ENCODE measurements around the gene SLC4A3.

SLC4A3 gene

DNA sequence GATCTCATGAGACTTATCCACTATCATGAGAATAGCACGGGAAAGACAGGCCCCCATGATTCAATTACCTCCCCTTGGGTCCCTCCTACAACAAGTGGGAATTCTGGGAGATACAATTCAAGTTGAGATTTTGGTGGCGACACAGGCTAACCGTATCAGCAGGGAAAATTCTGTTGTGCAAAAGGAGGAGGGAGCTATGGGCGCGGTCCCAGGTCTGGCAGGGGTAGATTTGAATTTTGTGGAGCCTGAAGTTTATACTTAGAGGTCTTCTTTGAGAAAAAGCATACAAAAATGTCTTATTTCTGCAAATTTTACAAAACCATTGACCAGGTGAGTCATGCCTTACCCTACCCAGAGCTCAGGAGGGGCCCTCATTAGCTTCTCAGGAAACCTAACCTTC, 36.6 kb downstream of the SLC4A3 start:
- no peak overlapping the region for H3K23ac ChIP-seq (ENCODE audit: low read length in 2 of 2)
- H3K27ac ChIP-seq (ENCODE audit: low read length, poor library complexity, severe bottlenecking) = no peak overlapping the region
- 94% methylated on average over 2 of the region's 5 CpGs for WGBS
- no peaks in the 10 kb centered on the region for H3K36me3 ChIP-seq (ENCODE audit: control insufficient read depth in 1 of 2, insufficient read depth in 2 of 2, low read depth in 1 of 2, low read length in 2 of 2)
- no peak overlapping the region for H3K18ac ChIP-seq (ENCODE audit: low read depth in 1 of 2, low read length in 2 of 2)
- no peak overlapping the region for H2BK12ac ChIP-seq (ENCODE audit: low read length in 2 of 2)
- no peak overlapping the region for H4K8ac ChIP-seq (ENCODE audit: low read length)
- H3K14ac ChIP-seq (ENCODE audit: low read length in 2 of 2) = no peak overlapping the region
- H3K4me3 ChIP-seq (ENCODE audit: insufficient read depth in 1 of 2, low read depth in 1 of 2, low read length in 2 of 2) = no peak overlapping the region
- no peak overlapping the region for H3K4ac ChIP-seq (ENCODE audit: low read depth in 1 of 2, low read length in 2 of 2)
- H3K79me1 ChIP-seq (replicated peaks; ENCODE audit: low read length, poor library complexity, severe bottlenecking) = no peaks in the 10 kb centered on the region
- H3K4me2 ChIP-seq (ENCODE audit: low read length, poor library complexity, severe bottlenecking) = no peak overlapping the region
- no peak overlapping the region for H4K91ac ChIP-seq (ENCODE audit: low read length)
- no peaks in the 10 kb centered on the region for H3K9me3 ChIP-seq (ENCODE audit: control insufficient read depth, low read length)
- H3K9ac ChIP-seq (ENCODE audit: low read length) = no peak overlapping the region
- no peak overlapping the region for H2AK5ac ChIP-seq (ENCODE audit: low read length, severe bottlenecking)
- H3K4me1 ChIP-seq (ENCODE audit: control insufficient read depth, insufficient read depth, low read depth, low read length) = peaks cover 7% of the 10 kb centered on the region
- H3K27me3 ChIP-seq (ENCODE audit: control insufficient read depth in 1 of 2, insufficient read depth in 1 of 2, low read length in 2 of 2) = peaks cover 0 to 3% of the 10 kb centered on the region in 2 experiments
- H2BK5ac ChIP-seq (ENCODE audit: low read depth, low read length, poor library complexity, severe bottlenecking) = no peak overlapping the region
- no peak for DNase-seq
- no peak overlapping the region for H2BK15ac ChIP-seq (ENCODE audit: low read depth, poor library complexity, severe bottlenecking)
- no peak overlapping the region for H2BK120ac ChIP-seq (ENCODE audit: low read depth, low read length)
- H2AFZ ChIP-seq (ENCODE audit: low read depth, low read length) = no peak overlapping the region

DNA sequence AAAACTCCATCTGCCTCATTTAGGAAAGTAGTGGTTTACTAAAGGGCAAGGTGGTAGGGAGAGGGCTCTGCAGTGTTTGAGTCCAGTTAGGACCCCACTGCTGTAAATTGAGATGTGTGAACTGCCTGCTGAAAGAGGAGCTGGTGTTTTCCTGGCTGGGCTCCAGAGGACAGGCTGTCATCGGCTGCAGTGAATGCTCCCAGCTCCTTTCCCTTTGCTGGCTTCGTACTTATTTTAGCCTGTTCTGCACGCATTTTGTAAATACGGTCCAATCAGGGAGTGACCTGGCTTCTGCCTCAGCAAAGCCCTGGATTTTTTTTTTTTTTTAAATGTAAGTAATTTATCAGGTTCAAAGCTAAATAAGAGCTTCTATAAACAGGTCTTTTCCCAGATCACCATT, 37.5 kb downstream of the SLC4A3 start:
- Histone ChIP-seq H2AFZ (ENCODE audit: low read depth, low read length) (no peak overlapping the region), H3K27me3 (ENCODE audit: control insufficient read depth in 1 of 2, insufficient read depth in 1 of 2, low read length in 2 of 2) (no peaks in the 10 kb centered on the region)
- WGBS = 80% methylated on average over 3 of the region's 4 CpGs

DNA sequence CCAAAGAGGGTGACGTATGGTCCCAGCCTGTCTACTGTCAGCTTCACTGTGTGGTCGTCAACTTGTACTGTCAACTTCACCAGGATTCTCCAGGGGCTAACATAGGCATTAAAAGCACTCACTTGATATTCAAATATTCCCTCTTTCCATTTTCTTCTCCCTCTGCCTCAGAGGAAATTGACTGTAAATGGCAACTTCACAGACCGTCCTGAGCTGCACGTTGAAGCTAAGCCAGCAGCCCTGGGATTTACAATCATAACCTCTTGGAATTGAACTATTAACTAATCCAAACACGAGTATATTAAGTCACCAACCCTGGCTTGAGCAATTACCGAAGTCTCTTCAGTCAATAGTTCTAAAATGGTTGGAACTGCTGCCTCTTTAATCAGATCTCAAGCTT, 38.5 kb downstream of the SLC4A3 start:
- H2BK120ac ChIP-seq (ENCODE audit: low read depth, low read length) = no peak overlapping the region
- no peak overlapping the region for H3K14ac ChIP-seq (ENCODE audit: low read length in 2 of 2)
- peaks cover 2 to 3% of the 10 kb centered on the region in 2 experiments for H3K27me3 ChIP-seq (ENCODE audit: control insufficient read depth in 1 of 2, insufficient read depth in 1 of 2, low read length in 2 of 2)
- H3K23ac ChIP-seq (ENCODE audit: low read length in 2 of 2) = no peak overlapping the region
- no peak overlapping the region for H2BK15ac ChIP-seq (ENCODE audit: low read depth, poor library complexity, severe bottlenecking)
- H4K91ac ChIP-seq (ENCODE audit: low read length) = no peak overlapping the region
- H2BK12ac ChIP-seq (ENCODE audit: low read length in 2 of 2) = no peak overlapping the region
- no peak overlapping the region for H2AK5ac ChIP-seq (ENCODE audit: low read length, severe bottlenecking)
- no peak overlapping the region for H3K4me2 ChIP-seq (ENCODE audit: low read length, poor library complexity, severe bottlenecking)
- H3K9me3 ChIP-seq (ENCODE audit: control insufficient read depth, low read length) = no peaks in the 10 kb centered on the region
- H3K4ac ChIP-seq (ENCODE audit: low read depth in 1 of 2, low read length in 2 of 2) = no peak overlapping the region
- H3K27ac ChIP-seq (ENCODE audit: low read length, poor library complexity, severe bottlenecking) = no peak overlapping the region
- H3K18ac ChIP-seq (ENCODE audit: low read depth in 1 of 2, low read length in 2 of 2) = no peak overlapping the region
- no peak overlapping the region for H2AFZ ChIP-seq (ENCODE audit: low read depth, low read length)
- H4K8ac ChIP-seq (ENCODE audit: low read length) = no peak overlapping the region
- no peak overlapping the region for H3K4me3 ChIP-seq (ENCODE audit: insufficient read depth in 1 of 2, low read depth in 1 of 2, low read length in 2 of 2)
- no peak for DNase-seq
- no peak overlapping the region for H2BK5ac ChIP-seq (ENCODE audit: low read depth, low read length, poor library complexity, severe bottlenecking)
- WGBS = 84% methylated on average over 6 of the region's 6 CpGs
- H3K4me1 ChIP-seq (ENCODE audit: control insufficient read depth, insufficient read depth, low read depth, low read length) = peaks cover 7% of the 10 kb centered on the region
- H3K36me3 ChIP-seq (ENCODE audit: control insufficient read depth in 1 of 2, insufficient read depth in 2 of 2, low read depth in 1 of 2, low read length in 2 of 2) = no peaks in the 10 kb centered on the region
- H3K9ac ChIP-seq (ENCODE audit: low read length) = no peak overlapping the region
- no peaks in the 10 kb centered on the region for H3K79me1 ChIP-seq (replicated peaks; ENCODE audit: low read length, poor library complexity, severe bottlenecking)

More for the DNA sequence above, 37.5 kb downstream of the SLC4A3 start:
- no peak overlapping the region for H3K27ac ChIP-seq (ENCODE audit: low read length, poor library complexity, severe bottlenecking)
- DNase-seq = no peak
- no peak overlapping the region for H2BK15ac ChIP-seq (ENCODE audit: low read depth, poor library complexity, severe bottlenecking)
- H4K8ac ChIP-seq (ENCODE audit: low read length) = no peak overlapping the region
- H4K91ac ChIP-seq (ENCODE audit: low read length) = no peak overlapping the region
- no peak overlapping the region for H3K9ac ChIP-seq (ENCODE audit: low read length)
- no peak overlapping the region for H3K23ac ChIP-seq (ENCODE audit: low read length in 2 of 2)
- H2BK12ac ChIP-seq (ENCODE audit: low read length in 2 of 2) = no peak overlapping the region
- no peak overlapping the region for H3K4me3 ChIP-seq (ENCODE audit: insufficient read depth in 1 of 2, low read depth in 1 of 2, low read length in 2 of 2)
- H3K4ac ChIP-seq (ENCODE audit: low read depth in 1 of 2, low read length in 2 of 2) = no peak overlapping the region
- H3K18ac ChIP-seq (ENCODE audit: low read depth in 1 of 2, low read length in 2 of 2) = no peak overlapping the region
- H3K4me1 ChIP-seq (ENCODE audit: control insufficient read depth, insufficient read depth, low read depth, low read length) = peaks cover 7% of the 10 kb centered on the region
- H3K36me3 ChIP-seq (ENCODE audit: control insufficient read depth in 1 of 2, insufficient read depth in 2 of 2, low read depth in 1 of 2, low read length in 2 of 2) = no peaks in the 10 kb centered on the region
- no peaks in the 10 kb centered on the region for H3K79me1 ChIP-seq (replicated peaks; ENCODE audit: low read length, poor library complexity, severe bottlenecking)
- no peaks in the 10 kb centered on the region for H3K9me3 ChIP-seq (ENCODE audit: control insufficient read depth, low read length)
- no peak overlapping the region for H2AK5ac ChIP-seq (ENCODE audit: low read length, severe bottlenecking)
- no peak overlapping the region for H3K4me2 ChIP-seq (ENCODE audit: low read length, poor library complexity, severe bottlenecking)
- no peak overlapping the region for H2BK5ac ChIP-seq (ENCODE audit: low read depth, low read length, poor library complexity, severe bottlenecking)
- no peak overlapping the region for H2BK120ac ChIP-seq (ENCODE audit: low read depth, low read length)
- H3K14ac ChIP-seq (ENCODE audit: low read length in 2 of 2) = no peak overlapping the region

GRCh38 chr2:219668316-219668715, 40.9 kb downstream of the SLC4A3 start:
- no peaks in the 10 kb centered on the region for H3K36me3 ChIP-seq (ENCODE audit: control insufficient read depth in 1 of 2, insufficient read depth in 2 of 2, low read depth in 1 of 2, low read length in 2 of 2)
- H3K79me1 ChIP-seq (replicated peaks; ENCODE audit: low read length, poor library complexity, severe bottlenecking) = no peaks in the 10 kb centered on the region
- H3K4me1 ChIP-seq (ENCODE audit: control insufficient read depth, insufficient read depth, low read depth, low read length) = peaks cover 2% of the 10 kb centered on the region
- H3K27me3 ChIP-seq (ENCODE audit: control insufficient read depth in 1 of 2, insufficient read depth in 1 of 2, low read length in 2 of 2) = peaks cover 4 to 12% of the 10 kb centered on the region in 2 experiments
- no peak overlapping the region for H4K91ac ChIP-seq (ENCODE audit: low read length)
- H3K14ac ChIP-seq (ENCODE audit: low read length in 2 of 2) = no peak overlapping the region
- no peak overlapping the region for H2BK120ac ChIP-seq (ENCODE audit: low read depth, low read length)
- H3K18ac ChIP-seq (ENCODE audit: low read depth in 1 of 2, low read length in 2 of 2) = no peak overlapping the region
- H2BK12ac ChIP-seq (ENCODE audit: low read length in 2 of 2) = no peak overlapping the region
- H3K9me3 ChIP-seq (ENCODE audit: control insufficient read depth, low read length) = no peaks in the 10 kb centered on the region
- H3K27ac ChIP-seq (ENCODE audit: low read length, poor library complexity, severe bottlenecking) = no peak overlapping the region
- H3K4ac ChIP-seq (ENCODE audit: low read depth in 1 of 2, low read length in 2 of 2) = no peak overlapping the region
- DNase-seq = no peak
- H3K4me3 ChIP-seq (ENCODE audit: insufficient read depth in 1 of 2, low read depth in 1 of 2, low read length in 2 of 2) = no peak overlapping the region
- no peak overlapping the region for H2BK5ac ChIP-seq (ENCODE audit: low read depth, low read length, poor library complexity, severe bottlenecking)
- no peak overlapping the region for H3K23ac ChIP-seq (ENCODE audit: low read length in 2 of 2)
- no peak overlapping the region for H2BK15ac ChIP-seq (ENCODE audit: low read depth, poor library complexity, severe bottlenecking)
- no peak overlapping the region for H3K4me2 ChIP-seq (ENCODE audit: low read length, poor library complexity, severe bottlenecking)
- no peak overlapping the region for H3K9ac ChIP-seq (ENCODE audit: low read length)
- H2AFZ ChIP-seq (ENCODE audit: low read depth, low read length) = no peak overlapping the region
- H2AK5ac ChIP-seq (ENCODE audit: low read length, severe bottlenecking) = no peak overlapping the region
- whole genome bisulfite sequencing = 90% methylated on average over 15 of the region's 15 CpGs
- H4K8ac ChIP-seq (ENCODE audit: low read length) = no peak overlapping the region
